Adrenal gland (tissue), 5 donors: ENCODE data around the gene NDUFB2.

Experiments used
- CTCF ChIP-seq, 6 experiments: fragments of 450-650 bp in 4 of 6; fragments of 200-600 bp in 2 of 6; sonication (generic) in 1 of 6; IDR thresholded peaks; 1 replicate in 5 of 6; 2 replicates in 1 of 6; pipeline versions ENCODE4 v1.5.1 to v1.8.0; 2016 to 2021; ENCODE audit warnings: antibody characterized with exemption in 6 of 6, mild to moderate bottlenecking in 2 of 6, moderate library complexity in 1 of 6
- POLR2A ChIP-seq, 2 donors: fragments of 450-650 bp; IDR thresholded peaks; one replicate each; pipeline ENCODE4 v1.6.1; 2017; ENCODE audit warnings: antibody characterized with exemption in 2 of 2, mild to moderate bottlenecking in 2 of 2, moderate library complexity in 1 of 2
- donor health status: DM: no; HTN: no; CAD: no.

GRCh38 chr7:140650367-140650766 lies 46.1 kb upstream of the NDUFB2 start:
- no peak for TF ChIP-seq CTCF (IDR thresholded peaks at IDR 0.05)
- no peak for TF ChIP-seq POLR2A (IDR thresholded peaks at IDR 0.05)
